T-helper 1 cell (primary cell): ENCODE data around the gene MYD88.
"Not testable (repeated sequence)": the region's sequence is repeated elsewhere in the genome, so short reads cannot be mapped to it uniquely, and the experiment has no call there.

ENCODE experiments used
- DNase-seq, 5 donors: peaks; one replicate each; pipeline ENCODE4 v3.0.0-alpha.2; 2012 to 2020

MYD88 gene

DNA sequence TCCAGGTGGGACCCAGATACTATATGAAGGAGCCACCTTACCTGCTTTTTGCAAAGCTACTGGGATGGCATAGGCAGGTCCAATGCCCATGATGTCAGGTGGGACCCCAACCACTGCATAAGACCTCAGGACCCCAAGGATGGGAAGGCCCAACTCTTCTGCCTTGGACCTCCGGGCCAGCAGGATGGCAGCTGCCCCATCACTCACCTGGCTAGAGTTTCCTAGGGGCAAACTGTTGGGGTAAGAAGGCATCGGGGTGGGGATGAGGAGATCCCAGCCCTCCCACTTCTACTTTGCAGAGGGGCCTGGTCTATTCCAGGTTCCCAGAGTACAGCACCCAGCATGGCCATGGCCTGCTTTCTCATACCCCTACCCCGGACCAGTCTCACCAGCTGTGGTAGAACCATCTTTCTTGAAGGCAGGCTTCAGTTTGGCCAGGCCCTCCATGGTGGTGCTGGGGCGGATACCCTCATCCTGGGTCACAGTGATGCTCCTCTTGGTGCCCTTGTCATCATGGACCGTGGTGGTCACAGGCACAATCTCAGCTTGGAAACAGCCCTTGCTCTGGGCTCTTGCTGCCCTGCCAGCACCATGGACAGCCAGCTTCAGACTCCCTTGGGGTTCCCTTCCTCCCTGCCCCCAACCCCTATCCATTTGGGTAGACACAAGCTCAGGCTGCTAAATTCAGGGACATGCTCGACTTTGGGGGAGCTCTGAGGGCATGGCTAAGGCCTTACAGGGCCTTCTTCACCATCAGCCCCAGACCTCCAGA is 12.2 kb upstream of the MYD88 start:
- no peak for DNase-seq

DNA sequence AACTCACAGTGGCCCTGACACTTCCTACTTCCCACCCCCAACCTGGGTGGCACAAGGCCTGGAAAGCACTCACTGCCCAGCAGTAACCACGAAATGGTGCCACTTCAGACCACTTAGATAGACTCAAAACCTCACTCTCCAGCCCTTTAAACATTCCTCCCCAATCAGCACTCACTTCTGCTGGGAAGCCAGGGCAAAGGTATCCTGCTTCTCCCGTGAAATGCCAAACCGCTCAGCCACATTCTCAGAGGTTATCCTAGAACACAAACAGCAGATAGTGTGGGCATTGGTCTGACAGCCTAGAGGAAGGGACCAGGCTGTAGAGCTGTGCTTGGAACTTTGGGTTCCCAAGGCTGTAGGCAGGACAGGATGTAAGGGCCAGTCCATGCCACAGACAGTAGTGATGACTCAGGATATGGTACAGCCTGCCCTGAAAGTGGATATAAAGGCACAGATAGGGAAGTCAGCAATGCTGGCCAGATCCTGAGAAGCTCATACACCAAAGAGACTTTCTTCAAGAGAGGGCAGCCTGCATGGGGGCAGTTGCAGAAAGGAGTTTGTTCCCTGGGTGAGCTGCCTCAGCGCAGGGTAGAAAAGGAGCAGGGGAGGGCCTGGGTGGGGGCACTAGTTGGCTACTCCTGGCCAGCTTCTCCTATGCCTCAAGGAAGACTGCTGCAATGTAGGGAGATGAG is 10.7 kb upstream of the MYD88 start:
- no peak for DNase-seq

GRCh38 chr3:38128303-38128655 is 10.2 kb upstream of the MYD88 start:
- no peak for DNase-seq

DNA sequence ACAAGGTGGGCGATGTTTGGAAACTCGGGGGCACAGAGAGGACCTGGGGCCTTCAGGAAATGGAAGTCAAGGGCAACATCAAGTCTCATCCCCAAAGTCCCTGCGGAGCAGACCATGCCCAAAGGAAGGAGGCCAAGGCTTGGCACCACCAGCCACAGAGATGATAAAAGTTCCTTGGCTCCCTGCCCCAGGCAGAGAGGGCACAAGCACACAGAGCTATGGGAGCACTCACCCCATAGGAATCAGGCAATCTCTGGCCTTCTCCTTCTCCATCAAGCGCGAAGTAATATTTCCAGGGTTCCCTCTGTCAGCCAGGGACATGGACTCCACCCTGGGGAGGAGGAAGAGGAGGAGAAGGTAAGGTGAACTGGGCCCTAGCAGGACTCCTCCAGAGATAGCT is 9.4 kb upstream of the MYD88 start:
- DNase-seq = no peak

- DNase-seq = no peak
These were observed 7.8 kb upstream of the MYD88 start for GRCh38 chr3:38130631-38131065.

- DNase-seq = no peak
These were observed 6.7 kb upstream of the MYD88 start for GRCh38 chr3:38131621-38132369.

DNA sequence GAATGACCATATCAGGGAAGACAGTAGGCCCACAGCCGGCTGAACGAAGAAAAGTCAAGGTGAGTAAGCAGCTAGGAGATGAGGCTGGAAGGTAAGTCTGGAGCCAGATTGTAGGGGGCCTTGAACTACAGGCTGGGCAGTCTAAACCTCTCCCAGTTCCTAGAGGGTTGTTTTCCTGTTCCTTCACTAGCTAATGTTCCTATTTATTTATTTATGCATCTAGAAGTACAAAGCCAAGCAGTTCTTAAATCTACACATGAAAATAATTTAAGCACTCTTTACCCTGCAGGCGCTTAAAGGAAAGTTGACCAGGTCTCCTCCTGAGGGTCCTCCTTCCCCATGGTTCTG is 5.3 kb upstream of the MYD88 start:
- DNase-seq = no peak

DNA sequence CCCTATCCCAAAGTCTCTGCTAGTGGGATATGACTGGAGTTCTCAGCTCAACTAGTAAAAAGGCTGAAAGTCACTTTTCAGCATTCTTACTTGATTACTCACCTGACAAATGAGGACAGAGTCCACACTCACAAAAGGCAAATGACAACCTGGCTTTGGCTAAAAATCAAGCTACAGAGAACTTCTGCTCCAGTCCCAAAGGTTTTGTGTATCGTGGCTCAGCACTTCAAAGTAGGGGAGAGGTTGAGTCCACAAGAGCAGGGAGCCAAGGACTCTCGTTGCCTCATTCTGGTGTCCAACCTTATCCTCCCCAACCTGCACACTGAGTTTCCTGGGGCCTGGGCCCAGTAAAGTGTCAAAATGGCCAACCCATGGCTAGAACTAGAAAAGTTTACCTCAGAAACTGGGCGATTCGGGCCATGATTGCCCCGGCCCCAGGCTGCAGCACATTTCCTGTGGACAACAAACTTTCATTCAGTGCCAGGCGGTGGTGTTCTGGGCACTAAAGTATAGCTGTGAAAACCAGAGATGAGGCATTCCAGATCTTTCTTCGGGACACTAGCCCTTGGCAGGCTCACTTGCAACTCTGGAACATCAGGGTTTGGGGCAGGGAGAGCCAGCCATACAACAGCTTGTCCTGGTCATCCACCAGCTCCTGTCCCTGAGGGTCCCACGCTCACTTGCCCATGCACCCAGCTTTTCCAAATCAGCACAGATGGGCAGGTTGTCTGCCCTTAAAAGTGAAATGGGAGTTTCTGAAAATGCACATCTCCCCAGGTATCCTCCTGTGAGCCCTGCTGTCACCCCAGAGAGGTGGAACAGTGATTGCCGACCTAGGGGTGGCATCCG is 4.7 kb upstream of the MYD88 start:
- DNase-seq = no peak

- DNase-seq = not testable (repeated sequence)
These were observed 3.8 kb upstream of the MYD88 start for GRCh38 chr3:38134517-38135143.

DNA sequence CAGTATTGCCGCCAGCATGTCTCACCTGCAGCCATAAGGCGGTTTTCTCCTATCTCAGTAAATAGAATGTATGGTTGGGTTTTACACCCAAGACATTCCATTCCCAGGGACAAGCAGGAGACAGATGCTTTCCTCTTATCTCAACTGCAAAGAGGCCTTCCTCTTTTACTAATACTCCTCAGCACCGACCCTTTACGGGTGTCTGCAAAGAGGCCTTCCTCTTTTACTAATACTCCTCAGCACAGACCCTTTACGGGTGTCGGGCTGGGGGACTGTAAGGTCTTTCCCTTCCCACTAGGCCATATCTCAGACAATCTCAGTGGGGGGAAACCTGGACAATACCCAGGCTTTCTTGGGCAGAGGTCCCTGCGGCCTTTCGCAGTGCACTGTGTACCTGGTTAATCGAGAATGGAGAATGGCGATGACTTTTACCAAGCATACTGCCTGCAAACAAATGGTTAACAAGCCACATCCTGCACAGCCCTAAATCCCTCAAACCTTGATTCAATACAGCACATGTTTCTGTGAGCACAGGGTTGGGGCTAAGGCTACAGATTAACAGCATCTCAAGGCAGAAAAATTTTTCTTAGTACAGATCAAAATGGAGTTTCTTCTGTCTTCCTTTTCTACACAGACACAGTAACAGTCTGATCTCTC is 2.7 kb upstream of the MYD88 start:
- peak in 2 of 5 donors; percentile 27 to 60 for DNase-seq

GRCh38 chr3:38136393-38136776 is 2.1 kb upstream of the MYD88 start:
- DNase-seq = peak in 1 of 5 donors; percentile 13

- DNase-seq = peak; percentile 93 to 99 (median 95)
These were observed 1.5 kb upstream of the MYD88 start, which contains the start of gene ACAA1 for GRCh38 chr3:38136777-38137614. ACAA1 (minus strand) TSS chr3:38137127; CDS start chr3:38137035, 92 bp downstream.

DNA sequence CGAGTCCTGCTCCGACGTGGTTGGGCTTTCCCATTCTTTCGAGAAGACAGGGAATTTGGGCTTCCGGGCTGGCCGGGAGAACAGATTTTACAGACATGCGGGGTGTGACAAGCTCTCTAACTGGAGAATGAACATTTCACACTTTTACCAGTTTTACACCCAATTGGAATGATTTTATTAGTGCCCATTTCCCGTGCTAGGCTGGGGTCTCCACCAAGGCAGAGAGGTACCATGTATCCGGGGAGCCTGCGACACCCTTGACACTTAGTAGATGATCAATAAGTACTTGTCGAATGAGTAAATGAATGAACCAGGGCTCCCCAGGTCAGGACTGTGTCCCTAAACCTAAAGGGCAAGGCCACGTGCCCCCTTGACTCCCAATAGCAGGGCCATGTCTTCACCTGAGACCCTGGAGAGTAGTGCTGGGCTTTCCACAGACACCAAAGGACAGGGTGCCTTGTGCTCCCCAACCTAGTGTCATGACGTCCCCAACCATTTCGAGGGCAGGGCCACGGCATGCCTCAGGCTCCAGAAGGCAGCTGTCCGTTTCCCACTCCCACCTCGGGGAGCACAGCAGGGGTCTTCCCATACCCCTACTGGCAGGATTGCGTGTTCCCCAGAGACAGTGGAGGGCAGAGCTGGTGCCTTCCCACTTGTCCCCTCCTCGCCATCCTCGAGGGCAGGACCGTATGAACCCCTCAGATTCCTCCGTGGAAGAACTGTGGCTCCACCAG is 679 bp upstream of the MYD88 start:
- peak in 2 of 5 donors; percentile 13 to 34 for DNase-seq

- peak in 1 of 5 donors; percentile 14 for DNase-seq
These were observed 730 bp downstream of the MYD88 start for GRCh38 chr3:38139191-38139590.

DNA sequence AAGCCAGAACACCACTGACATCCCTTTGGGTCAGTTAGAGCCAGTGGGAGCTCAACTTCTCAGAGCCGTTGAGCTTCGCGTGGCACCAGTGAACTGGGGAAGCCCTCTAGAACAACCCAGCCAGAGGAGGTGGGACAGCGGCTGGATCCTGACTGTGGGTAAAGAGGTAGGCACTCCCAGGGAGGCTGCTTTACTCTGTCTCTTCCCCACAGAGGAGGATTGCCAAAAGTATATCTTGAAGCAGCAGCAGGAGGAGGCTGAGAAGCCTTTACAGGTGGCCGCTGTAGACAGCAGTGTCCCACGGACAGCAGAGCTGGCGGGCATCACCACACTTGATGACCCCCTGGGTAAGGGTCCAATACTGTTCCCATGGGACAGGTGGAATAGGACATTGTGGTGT is 1.2 kb downstream of the MYD88 start:
- no peak for DNase-seq

DNA sequence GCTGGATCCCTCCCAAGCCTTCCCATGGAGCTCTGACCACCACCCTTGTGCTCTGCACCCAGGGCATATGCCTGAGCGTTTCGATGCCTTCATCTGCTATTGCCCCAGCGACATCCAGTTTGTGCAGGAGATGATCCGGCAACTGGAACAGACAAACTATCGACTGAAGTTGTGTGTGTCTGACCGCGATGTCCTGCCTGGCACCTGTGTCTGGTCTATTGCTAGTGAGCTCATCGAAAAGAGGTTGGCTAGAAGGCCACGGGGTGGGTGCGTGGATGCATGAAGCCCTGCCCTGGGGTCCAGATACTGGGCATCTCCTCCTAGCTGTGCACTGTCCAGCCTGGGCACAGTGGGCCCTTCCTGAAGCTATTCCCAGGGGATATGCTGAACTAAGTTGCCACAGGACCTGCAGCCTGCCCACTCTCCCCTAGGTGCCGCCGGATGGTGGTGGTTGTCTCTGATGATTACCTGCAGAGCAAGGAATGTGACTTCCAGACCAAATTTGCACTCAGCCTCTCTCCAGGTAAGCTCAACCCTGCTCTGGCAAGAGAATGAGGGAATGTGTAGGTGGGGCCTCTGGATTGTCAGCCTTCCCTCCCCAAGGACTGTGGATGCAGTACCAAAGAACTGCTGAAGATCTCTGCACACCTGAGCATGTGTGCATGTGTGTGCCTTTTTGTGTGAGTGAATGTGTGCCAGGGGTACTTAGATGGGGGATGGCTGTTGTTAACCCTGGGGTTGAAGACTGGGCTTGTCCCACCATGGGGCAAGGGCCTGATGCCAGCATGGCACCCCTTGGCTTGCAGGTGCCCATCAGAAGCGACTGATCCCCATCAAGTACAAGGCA is 2.1 kb downstream of the MYD88 start:
- DNase-seq = no peak

- no peak for DNase-seq
These were observed 2.9 kb downstream of the MYD88 start for GRCh38 chr3:38141173-38141951.

- no peak for DNase-seq
These were observed 3.5 kb downstream of the MYD88 start for GRCh38 chr3:38141952-38142273.
